HG03342 (cell line): ENCODE data around the gene SCUBE3.

Source experiments
- ATAC-seq: cut with Tn5 transposase; IDR thresholded peaks from one replicate; pipeline ENCODE4 v1.9.1; 2021; ENCODE audit warnings: mild to moderate bottlenecking, moderate library complexity; ENCODE audit not compliant: unreplicated experiment

SCUBE3 gene

GRCh38 chr6:35209081-35209480 is 4.7 kb upstream of the SCUBE3 start:
- ATAC-seq, result no peak

DNA sequence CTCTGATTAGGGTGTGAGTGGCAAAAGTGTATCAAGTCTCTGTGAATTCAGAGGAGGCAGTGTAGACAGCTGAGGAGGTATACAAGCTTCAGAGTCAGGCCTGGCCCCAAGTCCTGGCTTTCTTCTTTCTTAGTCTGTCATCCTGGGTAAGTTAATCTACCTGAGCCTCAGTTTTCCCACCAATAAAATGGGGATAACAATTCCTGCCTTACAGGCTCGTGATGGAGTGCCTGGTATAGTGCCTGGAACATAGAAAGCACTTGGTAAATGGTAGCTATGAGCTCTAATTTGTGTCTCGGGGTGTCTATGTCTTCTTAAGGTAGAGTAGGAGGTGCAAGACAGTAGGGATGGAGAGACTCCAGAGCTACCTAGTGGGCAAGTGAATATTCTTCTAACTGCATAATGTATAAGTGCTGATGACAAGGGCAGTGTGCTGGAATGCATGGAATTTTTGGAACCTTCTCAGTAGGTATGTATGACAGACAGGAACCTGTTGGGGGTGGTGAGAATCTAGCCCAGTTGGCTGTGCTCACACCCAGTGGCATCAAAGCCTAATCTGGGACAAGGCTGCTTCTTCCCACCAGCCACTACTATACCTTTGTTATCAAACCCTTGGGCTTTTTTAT is 4.0 kb upstream of the SCUBE3 start:
- ATAC-seq, result no peak

DNA sequence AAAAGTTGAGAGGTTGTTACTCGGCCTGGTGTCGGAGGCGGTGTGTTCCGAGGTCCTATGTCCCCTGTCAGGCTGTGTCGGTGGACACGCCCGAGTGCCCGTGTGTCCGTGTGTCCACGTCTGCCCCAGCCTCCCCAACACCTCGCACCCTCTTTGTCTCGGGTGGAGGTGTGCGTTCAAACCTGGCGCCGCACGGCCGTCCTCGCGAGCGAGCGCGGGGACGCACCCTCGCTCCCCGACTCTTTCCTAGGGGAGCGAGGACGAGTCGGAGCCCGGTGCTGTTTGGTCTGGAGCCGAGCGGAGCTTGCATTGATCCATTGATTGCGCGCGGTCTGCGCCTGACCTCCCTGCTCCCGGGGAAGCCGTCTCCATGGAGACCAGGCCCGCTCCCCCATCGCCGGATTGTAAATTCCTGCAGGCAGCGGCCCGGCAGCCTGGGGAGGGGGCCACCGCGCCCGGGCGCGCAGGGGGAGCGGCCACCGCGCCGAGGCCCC is 411 bp upstream of the SCUBE3 start:
- ATAC-seq, result no peak

- no peak for ATAC-seq
These were observed 1.3 kb downstream of the SCUBE3 start for GRCh38 chr6:35214869-35215664.

DNA sequence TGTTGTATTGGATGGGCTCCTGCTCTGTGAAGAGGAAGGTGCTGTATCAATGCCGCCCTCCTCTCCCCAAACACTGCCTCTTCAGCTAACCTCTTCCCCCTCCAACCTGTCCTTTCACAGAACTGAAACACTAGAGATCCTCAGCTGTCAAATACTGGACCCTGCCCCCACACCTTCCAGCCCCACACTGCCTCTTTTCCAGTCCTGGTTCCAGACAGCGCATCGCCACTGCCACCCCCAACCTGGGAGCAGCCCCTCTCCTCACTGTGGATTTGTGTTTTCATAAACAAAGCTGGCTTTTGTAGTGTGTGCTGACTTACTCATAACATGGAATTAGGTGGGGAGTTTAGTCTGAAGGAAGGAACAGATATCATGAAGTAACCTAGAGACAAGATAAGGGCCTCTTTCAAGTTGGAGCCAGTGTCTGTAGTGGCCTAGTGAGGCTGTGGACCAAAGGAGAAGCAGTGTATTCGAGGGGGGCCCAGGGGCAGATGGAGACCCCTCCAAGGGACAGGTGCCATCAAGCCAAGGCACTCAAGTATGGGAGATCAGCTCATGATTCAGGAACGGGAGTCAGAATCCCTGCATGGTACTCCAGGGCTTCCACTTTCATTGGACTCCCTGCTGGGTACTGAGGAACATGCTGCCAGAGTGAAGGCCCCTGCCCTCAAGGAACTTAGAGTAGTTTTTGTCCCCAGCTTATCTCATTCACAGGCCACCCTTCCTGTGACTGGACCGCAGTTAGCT is 2.1 kb downstream of the SCUBE3 start:
- no peak for ATAC-seq

DNA sequence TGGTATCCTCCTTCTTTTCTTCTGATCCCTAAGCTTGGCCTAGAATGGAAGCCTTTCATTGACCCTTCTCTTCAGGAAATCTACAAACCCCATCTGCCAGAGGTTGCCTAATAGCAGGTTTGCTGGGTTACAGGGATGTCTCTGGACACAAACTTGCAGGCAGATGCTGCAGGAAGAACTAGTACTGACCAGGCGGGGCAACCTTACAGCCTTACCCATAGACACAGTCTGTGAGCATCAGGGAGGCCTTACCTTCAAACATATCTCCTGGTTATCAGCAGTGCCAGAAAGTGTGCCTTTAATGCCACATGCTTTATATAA is 2.6 kb downstream of the SCUBE3 start:
- ATAC-seq, result no peak

- no peak for ATAC-seq
These were observed 3.4 kb downstream of the SCUBE3 start for GRCh38 chr6:35216851-35217811.

DNA sequence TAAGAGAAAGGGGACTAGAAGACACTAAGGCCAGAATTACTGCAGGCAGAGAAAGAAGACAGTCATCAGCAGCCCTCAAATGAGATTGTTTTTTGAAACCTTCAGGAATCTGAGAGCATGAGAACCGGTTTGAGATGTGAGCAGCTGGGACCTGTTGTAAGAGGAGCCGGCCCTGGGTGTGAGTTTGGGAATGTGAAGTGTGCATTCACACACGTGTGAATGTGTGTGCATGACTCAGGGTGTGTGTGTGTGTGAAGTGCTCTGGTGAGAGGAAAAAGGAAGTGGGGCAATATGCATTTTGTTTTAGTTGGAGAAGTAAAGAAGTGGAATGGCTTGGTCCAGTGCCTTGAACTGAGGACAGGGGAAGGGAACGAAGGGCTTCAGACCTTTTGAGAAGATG is 4.3 kb downstream of the SCUBE3 start:
- no peak for ATAC-seq

DNA sequence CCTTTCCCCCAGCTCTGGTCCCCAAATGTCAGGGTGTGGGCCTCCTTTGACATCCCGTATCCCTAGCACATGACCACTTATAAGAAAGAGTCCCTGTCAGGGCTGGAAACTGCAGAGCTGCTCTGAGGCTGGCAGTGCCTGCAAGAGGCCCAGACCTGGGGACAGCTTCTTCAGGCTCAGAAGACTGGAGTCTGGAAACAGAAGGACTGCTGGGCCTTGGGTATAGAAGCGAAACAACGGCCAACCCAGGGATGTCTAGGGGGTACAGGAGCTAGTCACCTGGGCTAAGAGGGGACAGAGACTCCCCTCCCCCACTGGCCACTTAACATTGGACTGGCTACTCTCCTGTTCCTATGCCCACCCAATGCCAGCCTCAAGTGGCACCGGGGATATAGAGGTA is 4.7 kb downstream of the SCUBE3 start:
- no peak for ATAC-seq

DNA sequence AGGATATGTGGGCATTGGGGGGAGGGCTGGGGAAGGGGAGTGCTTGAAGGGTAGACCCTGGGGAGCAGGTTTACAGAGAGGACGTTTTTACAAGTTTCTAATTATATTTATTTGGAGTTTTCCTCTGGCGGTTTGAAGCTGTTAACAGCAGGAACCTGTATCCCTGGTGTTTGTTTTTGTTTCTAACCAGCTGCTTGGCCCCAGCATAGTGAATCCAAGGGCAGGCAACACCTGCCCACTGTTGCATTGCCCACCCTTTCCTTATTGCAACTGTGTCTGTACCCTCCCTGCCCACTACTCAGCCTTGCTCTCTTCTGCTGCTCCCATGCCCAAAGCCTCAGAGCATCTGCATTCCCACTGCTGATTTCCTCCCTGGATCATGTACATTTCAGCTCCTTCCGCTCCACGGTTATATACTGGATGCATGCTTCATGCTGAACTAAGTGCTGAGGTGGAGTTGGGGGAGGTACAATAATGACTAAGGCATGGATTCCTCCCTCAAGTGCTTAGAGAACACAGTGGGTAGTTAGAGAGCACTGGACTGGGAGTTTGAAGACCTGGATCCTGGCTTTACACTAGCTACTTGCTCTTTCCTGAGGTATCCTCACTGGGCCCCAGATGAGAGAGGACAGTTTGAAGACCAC is 6.0 kb downstream of the SCUBE3 start:
- ATAC-seq, result no peak

DNA sequence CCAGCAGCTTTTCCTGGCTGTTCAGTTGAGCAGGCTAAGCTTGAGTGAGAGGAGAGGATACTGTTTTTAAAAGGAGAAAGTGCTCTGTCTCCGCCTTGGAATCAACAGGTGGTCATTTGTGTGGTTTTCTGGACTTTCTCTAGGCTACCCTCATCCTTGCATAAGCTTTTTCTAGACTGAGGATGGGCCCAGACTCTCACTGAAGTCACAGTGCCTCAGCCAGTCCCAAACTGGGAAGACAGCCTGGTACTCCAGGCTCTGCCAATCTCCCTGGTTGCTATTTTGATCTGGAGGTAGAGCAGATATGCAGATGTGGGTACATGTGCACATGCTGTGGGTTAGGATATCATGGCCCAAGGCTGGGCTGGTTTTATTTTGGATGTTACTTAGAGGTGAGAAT is 7.0 kb downstream of the SCUBE3 start:
- ATAC-seq, result no peak

DNA sequence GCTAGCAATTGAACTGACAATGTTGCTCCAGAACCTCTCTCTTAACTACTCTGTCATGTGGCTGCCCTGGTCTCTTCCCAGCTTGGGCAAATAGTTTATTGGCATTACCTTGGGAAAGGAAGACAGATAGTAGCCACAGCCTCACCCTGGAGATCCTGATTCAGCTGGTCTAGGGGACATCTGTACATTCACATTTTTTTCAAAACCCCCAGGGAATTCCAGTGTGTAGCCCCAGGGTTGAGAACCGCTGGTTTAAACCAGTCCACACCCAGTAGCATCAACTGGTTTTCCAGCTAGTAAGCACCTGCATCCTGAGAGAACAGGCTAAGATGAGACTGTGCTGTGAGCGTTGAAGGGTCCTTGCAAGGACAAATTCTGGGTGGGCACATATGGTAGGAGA is 9.6 kb downstream of the SCUBE3 start:
- ATAC-seq, result no peak

GRCh38 chr6:35224720-35225119 is 11.0 kb downstream of the SCUBE3 start:
- ATAC-seq, result no peak

GRCh38 chr6:35228481-35228880 is 14.7 kb downstream of the SCUBE3 start:
- ATAC-seq, result no peak

GRCh38 chr6:35229304-35229703 is 15.5 kb downstream of the SCUBE3 start:
- ATAC-seq, result no peak

- no peak for ATAC-seq
These were observed 16.7 kb downstream of the SCUBE3 start for GRCh38 chr6:35230498-35230897.

DNA sequence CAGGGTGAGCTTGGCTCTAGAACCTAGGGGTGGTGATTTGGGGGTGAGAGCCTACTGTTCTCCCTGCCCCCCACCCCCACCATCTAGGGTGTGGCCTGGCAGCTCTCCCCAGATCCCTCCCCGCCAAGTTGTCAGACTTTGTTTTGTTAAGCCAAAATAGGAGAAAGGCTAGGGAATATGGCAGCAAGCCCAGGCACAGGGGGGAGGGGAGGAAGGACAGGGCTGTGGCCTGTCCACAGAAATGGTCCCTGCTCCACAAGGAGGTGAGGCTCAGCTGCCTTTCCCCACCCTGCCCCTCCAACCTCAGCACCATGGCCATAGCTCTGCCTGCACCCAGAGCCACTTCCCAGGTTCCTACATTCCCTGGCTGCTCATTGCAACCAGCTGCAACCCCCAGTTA is 17.2 kb downstream of the SCUBE3 start:
- ATAC-seq, result no peak

DNA sequence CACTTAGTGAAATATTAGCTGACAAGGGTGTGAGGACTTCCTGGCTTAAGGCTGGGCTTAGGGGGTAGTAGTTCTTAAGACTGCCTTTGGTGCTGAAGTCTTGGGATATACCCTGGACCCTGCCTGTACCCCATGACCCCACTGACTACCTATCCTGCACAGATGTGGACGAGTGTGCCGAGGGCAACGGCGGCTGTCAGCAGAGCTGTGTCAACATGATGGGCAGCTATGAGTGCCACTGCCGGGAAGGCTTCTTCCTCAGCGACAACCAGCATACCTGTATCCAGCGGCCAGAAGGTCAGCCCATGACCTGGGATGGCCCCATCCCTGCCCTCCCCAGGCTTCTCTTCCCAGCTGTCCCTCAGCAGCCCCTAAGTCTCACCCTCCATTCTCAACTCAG is 17.8 kb downstream of the SCUBE3 start:
- ATAC-seq, result no peak

DNA sequence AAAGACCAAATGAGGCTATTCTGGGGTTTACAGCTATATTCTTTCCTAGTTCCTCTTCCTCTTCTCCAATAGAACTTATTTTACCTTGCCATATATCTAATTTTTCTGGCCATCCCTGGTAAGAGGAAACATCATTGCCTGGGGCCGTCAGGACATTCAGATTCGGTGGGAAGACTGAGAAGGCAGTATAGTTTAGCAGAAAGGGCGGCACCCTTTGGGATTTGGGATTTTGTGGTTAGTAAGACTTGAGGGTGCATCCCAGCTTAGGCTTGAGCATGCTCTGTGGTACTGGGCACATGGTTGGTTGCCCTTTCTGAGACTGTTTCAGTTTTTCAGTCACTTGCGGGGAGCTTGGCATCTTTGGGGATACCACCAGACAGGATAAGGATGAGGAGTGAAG is 21.1 kb downstream of the SCUBE3 start:
- ATAC-seq, result no peak

DNA sequence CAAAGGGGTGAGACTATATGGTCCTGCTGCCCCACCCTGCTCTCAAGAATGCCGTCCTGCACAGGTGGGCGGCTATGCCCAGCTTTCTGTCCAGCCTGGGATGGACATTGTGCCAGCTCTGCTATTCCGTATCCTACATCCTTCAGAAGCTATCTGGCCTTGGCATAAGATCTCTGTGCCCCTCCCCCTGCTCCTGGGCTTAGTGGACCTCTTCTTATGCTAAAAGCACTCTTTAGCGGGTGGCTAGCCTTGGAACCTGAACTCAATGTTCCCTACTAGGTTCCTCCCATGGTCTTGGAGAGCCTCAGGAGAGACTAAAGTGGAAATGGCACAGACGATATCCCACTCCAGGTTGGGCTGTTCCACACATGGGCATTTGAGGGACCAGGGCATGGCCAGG is 22.5 kb downstream of the SCUBE3 start:
- no peak for ATAC-seq
